GM12878 (cell line): ENCODE measurements around the gene UROD.

Source experiments
- YY1 ChIP-seq: IDR thresholded peaks from 2 replicates; pipeline ENCODE4 v1.6.1; 2011; ENCODE audit warnings: low read depth, mild to moderate bottlenecking, low read length
- TF ChIP-seq, protein P1 (sequence below), 3 experiments: IDR thresholded peaks in 2 of 3; conservative IDR thresholded peaks in 1 of 3; 2 replicates each; pipeline ENCODE4 v1.5.1; 2011; ENCODE audit warnings: low read depth in 3 of 3, low read length in 3 of 3, mild to moderate bottlenecking in 3 of 3, control low read depth in 2 of 3, moderate library complexity in 2 of 3, inconsistent platforms in 1 of 3, mixed read lengths in 1 of 3; ENCODE audit not compliant: control insufficient read depth in 2 of 3, insufficient read depth in 1 of 3; ENCODE audit errors: extremely low read depth in 1 of 3
- TF ChIP-seq, protein P2 (sequence below): IDR thresholded peaks from 2 replicates; pipeline ENCODE4 v1.6.1; 2011; ENCODE audit warnings: mild to moderate bottlenecking, low read depth, low read length, moderate library complexity; ENCODE audit not compliant: insufficient replicate concordance

DNA sequence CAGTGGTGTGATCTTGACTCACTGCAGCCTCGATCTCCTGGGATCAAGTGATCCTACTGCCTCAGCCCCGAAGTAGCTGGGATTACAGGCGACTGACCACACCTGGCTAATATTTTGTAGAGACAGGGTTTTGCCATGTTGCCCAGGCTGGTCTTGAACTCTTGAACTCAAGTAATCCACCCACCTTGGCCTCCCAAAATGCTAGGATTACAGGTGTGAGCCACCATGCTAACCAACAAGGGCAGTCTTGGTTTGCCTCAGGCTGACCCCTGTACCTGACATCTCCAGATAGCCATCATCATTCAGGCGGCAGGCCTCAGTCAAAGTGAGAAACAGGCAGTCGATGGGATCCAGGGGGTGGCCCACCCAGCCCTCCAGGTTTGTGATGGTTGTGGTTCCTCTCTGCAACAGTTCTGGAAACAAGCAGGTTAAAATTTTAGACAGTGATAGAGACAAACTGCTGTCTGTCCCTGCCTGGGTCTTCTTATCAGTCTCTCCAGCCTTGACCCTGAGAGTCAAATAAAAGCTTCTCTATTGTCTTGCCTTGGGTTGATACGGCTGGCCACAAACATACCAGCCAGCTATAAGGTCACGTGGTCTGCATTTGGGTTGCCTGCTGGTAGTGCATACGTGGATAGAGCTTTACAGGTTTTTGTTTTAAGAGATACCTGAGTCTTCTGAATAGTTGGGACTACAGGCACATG is 26.8 kb downstream of the UROD start:
- TF ChIP-seq, protein P1, sequence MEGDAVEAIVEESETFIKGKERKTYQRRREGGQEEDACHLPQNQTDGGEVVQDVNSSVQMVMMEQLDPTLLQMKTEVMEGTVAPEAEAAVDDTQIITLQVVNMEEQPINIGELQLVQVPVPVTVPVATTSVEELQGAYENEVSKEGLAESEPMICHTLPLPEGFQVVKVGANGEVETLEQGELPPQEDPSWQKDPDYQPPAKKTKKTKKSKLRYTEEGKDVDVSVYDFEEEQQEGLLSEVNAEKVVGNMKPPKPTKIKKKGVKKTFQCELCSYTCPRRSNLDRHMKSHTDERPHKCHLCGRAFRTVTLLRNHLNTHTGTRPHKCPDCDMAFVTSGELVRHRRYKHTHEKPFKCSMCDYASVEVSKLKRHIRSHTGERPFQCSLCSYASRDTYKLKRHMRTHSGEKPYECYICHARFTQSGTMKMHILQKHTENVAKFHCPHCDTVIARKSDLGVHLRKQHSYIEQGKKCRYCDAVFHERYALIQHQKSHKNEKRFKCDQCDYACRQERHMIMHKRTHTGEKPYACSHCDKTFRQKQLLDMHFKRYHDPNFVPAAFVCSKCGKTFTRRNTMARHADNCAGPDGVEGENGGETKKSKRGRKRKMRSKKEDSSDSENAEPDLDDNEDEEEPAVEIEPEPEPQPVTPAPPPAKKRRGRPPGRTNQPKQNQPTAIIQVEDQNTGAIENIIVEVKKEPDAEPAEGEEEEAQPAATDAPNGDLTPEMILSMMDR (IDR thresholded peaks at IDR 0.05 in 2 of 3, conservative IDR thresholded peaks at IDR 0.05 in 1 of 3; ENCODE audit: control insufficient read depth in 2 of 3, extremely low read depth in 1 of 3, insufficient read depth in 1 of 3, low read depth in 3 of 3, low read length in 3 of 3) = no peak
- TF ChIP-seq YY1 = no peak
- TF ChIP-seq, protein P2, sequence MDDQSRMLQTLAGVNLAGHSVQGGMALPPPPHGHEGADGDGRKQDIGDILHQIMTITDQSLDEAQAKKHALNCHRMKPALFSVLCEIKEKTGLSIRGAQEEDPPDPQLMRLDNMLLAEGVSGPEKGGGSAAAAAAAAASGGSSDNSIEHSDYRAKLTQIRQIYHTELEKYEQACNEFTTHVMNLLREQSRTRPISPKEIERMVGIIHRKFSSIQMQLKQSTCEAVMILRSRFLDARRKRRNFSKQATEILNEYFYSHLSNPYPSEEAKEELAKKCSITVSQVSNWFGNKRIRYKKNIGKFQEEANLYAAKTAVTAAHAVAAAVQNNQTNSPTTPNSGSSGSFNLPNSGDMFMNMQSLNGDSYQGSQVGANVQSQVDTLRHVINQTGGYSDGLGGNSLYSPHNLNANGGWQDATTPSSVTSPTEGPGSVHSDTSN = no peak
